Lung (tissue), 16 donors: ENCODE measurements around the gene KCNRG. TPM values are rescaled to one million over a fixed set of nuclear protein-coding genes. Genes with fewer than 3 reads are reported as not detected.

ENCODE experiments used
- ATAC-seq: fragments of 200-7000 bp; cut with Tn5 transposase; one replicate; pipeline ENCODE4 v1.9.1; 2020; ENCODE audit warnings: moderate number of reproducible peaks; ENCODE audit not compliant: insufficient read depth, low FRiP score
- DNase-seq, 3 donors: peaks; one replicate each; pipeline ENCODE4 v3.0.0-alpha.2; 2013 to 2017
- H3K27ac ChIP-seq, 2 donors: one replicate each; pipeline ENCODE4 v1.5.1; 2013; ENCODE audit warnings: mild to moderate bottlenecking in 2 of 2, moderate library complexity in 2 of 2, control low read depth in 1 of 2, inconsistent platforms in 1 of 2, low read depth in 1 of 2, low read length in 1 of 2
- H3K27me3 ChIP-seq, 3 donors: one replicate each; pipeline ENCODE4 v1.5.1; 2013; ENCODE audit warnings: low read length in 2 of 3; ENCODE audit not compliant: control insufficient read depth in 3 of 3, insufficient read depth in 3 of 3
- H3K36me3 ChIP-seq, 4 donors: one replicate each; pipeline ENCODE4 v1.5.1; 2013; ENCODE audit warnings: low read length in 4 of 4, mild to moderate bottlenecking in 1 of 4, moderate library complexity in 1 of 4; ENCODE audit not compliant: control insufficient read depth in 4 of 4, insufficient read depth in 4 of 4
- H3K4me1 ChIP-seq, 5 donors: one replicate each; pipeline ENCODE4 v1.5.1; 2013; ENCODE audit warnings: low read length in 5 of 5, mild to moderate bottlenecking in 2 of 5, moderate library complexity in 1 of 5; ENCODE audit not compliant: control insufficient read depth in 5 of 5, insufficient read depth in 5 of 5
- H3K4me3 ChIP-seq: one replicate; pipeline ENCODE4 v1.5.1; 2013; ENCODE audit warnings: mild to moderate bottlenecking, control low read depth, moderate library complexity
- H3K9ac ChIP-seq, 2 donors: one replicate each; pipeline ENCODE4 v1.5.1; 2013; ENCODE audit warnings: low read length in 2 of 2, control low read depth in 1 of 2; ENCODE audit not compliant: insufficient read depth in 1 of 2
- H3K9me3 ChIP-seq, 4 donors: one replicate each; pipeline ENCODE4 v1.5.1; 2013; ENCODE audit warnings: low read length in 3 of 4, mild to moderate bottlenecking in 1 of 4, moderate library complexity in 1 of 4; ENCODE audit not compliant: control insufficient read depth in 4 of 4, insufficient read depth in 3 of 4
- CTCF ChIP-seq: IDR thresholded peaks from 2 replicates; pipeline ENCODE4 v1.5.1; 2012; ENCODE audit warnings: mild to moderate bottlenecking; ENCODE audit errors: control extremely low read depth, extremely low read depth
- WGBS, 2 donors: extraction: QIAGEN DNeasy Blood & Tissue Kit; methylation state at CpG; one replicate each; pipeline ENCODE4 v1.1.7; 2013; 5-methylcytosine and 5-hydroxymethylcytosine counted together
- long read RNA-seq, 5 donors: transcript quantifications; one replicate each; lab custom pipeline, GENCODE V29; 2026
- polyA plus RNA-seq, 2 donors: library from polyadenylated mRNA; stranded (reverse); fragments of 200-250 nt; gene quantifications; one replicate each; pipeline ENCODE4 v1.2.1, GENCODE V29; 2013
- total RNA-seq, 2 donors: library from RNA; depleted of rRNA in 1 of 2; stranded (reverse); fragments of >200 nt in 1 of 2; gene quantifications; one replicate each; pipeline ENCODE4 v1.2.1, GENCODE V29; 2014 to 2021
- donor health status: control.
- donor health status: control.
- donor health status: Bipolar disorder and iron deficiency.
- donor health status: healthy.
- donor health status: DM: yes; HTN: yes; CAD: no.

The KCNRG gene
- total RNA-seq (10 to 100 TPM in 1 of 2 donors, 1 to 10 TPM in 1; 9.0 to 13.6 TPM), polyA plus RNA-seq (1 to 10 TPM; 2.9 to 4.8 TPM)
- long read RNA-seq, donor 1, partial matches to known transcripts = 0 of 1 reads
- long read RNA-seq, donor 1, other reads (novel, unspliced or antisense) = 0 of 1 reads
- long read RNA-seq, donor 2, partial matches to known transcripts = 0 of 1 reads
- long read RNA-seq, donor 2, other reads (novel, unspliced or antisense) = 0 of 1 reads
- long read RNA-seq, donor 3, partial matches to known transcripts = 0 of 4 reads
- long read RNA-seq, donor 3, other reads (novel, unspliced or antisense) = 0 of 4 reads
- long read RNA-seq, donor 4 = 0 reads
- long read RNA-seq, donor 5, partial matches to known transcripts = 0 of 2 reads
- long read RNA-seq, donor 5, other reads (novel, unspliced or antisense) = 0 of 2 reads

- Histone ChIP-seq H3K27me3 (no peaks in the 10 kb centered on the region), H3K4me3 (no peak within 1 kb of the TSS), H3K9ac (no peak within 1 kb of the TSS), H3K9me3 (no peaks in the 10 kb centered on the region), H3K4me1 (peaks cover 0 to 14% (median 0%) of the 10 kb centered on the region in 5 donors), H3K27ac (peak within 1 kb of the TSS; percentile 40 to 41), H3K36me3 (peaks cover 14 to 22% (median 19%) of the 10 kb centered on the region in 4 donors)
- 45 to 50% methylated on average over 5 of the region's 5 CpGs for WGBS, 2 donors
- DNase-seq (peak in 2 of 3 donors; percentile 27 to 33), ATAC-seq (no peak)
- no peak for TF ChIP-seq CTCF
Observed at GRCh38 chr13:50015258-50015657, at the start of gene KCNRG. TSS of gene KCNRG (plus strand) at chr13:50015444. CDS start at chr13:50015494, 50 bp downstream.

GRCh38 chr13:49967456-49967855 is 47.8 kb upstream of the KCNRG start:
- no peak overlapping the region for H3K4me3 ChIP-seq
- peaks cover 0 to 4% (median 2%) of the 10 kb centered on the region in 4 donors for H3K9me3 ChIP-seq
- no peak overlapping the region for H3K27ac ChIP-seq
- ATAC-seq (no peak), DNase-seq (no peak)
- no peak overlapping the region for H3K9ac ChIP-seq
- 96 to 97% methylated on average over 4 of the region's 4 CpGs for WGBS, 2 donors
- no peaks in the 10 kb centered on the region for H3K27me3 ChIP-seq
- TF ChIP-seq CTCF = no peak
- peaks cover 0 to 3% (median under 1%) of the 10 kb centered on the region in 4 donors for H3K36me3 ChIP-seq
- H3K4me1 ChIP-seq = no peaks in the 10 kb centered on the region

- no peaks in the 10 kb centered on the region for H3K4me1 ChIP-seq
- 74 to 89% methylated on average over 4 of the region's 4 CpGs for WGBS, 2 donors
- H3K36me3 ChIP-seq = peaks cover 0 to 2% (median 0%) of the 10 kb centered on the region in 4 donors
- H3K27ac ChIP-seq = no peak overlapping the region
- H3K9ac ChIP-seq = no peak overlapping the region
- ATAC-seq (no peak), DNase-seq (no peak)
- no peaks in the 10 kb centered on the region for H3K27me3 ChIP-seq
- no peaks in the 10 kb centered on the region for H3K9me3 ChIP-seq
- no peak overlapping the region for H3K4me3 ChIP-seq
- TF ChIP-seq CTCF = no peak
Observed at GRCh38 chr13:49972709-49973108, 42.5 kb upstream of the KCNRG start.
